ENCODE data around the gene LEMD2. TPM values are rescaled to one million over a fixed set of nuclear protein-coding genes. Genes with fewer than 3 reads are reported as not detected.

LEMD2 gene
- polyA plus RNA-seq, 1 of the 3 experiments (the other 2 are of a cell fraction), result 56.5 TPM

- no peaks in the 10 kb centered on the region for H3K9me3 ChIP-seq
- no peaks in the 10 kb centered on the region for H3K79me2 ChIP-seq (ENCODE audit: insufficient read depth)
- no peak overlapping the region for H3K4me2 ChIP-seq
- no peak overlapping the region for H2AFZ ChIP-seq (ENCODE audit: low read depth)
- 0 out of 2 replicates have a peak, but pooled peaks cover 2% of the 10 kb centered on the region for H4K20me1 ChIP-seq (ENCODE audit: insufficient read depth)
- H3F3A ChIP-seq (replicated peaks; ENCODE audit: insufficient read depth), result no peaks in the 10 kb centered on the region
- CTCF ChIA-PET, result interaction anchor here (1.3 to 3.0 kb wide), 4 partner anchors 13 to 232 kb away, joined by 3 to 8 read pairs (median 5); no protein-coding TSS in a partner anchor
- peak; percentile 87 for DNase-seq
- H3K9ac ChIP-seq, result no peak overlapping the region
- TF ChIP-seq FOXJ3 (CRISPR knock-in tag; IDR thresholded peaks at IDR 0.05), result no peak
- no peak for TF ChIP-seq FOSL2 (IDR thresholded peaks at IDR 0.05; ENCODE audit: borderline replicate concordance, low read depth)
- TF ChIP-seq USF1 (IDR thresholded peaks at IDR 0.05; ENCODE audit: borderline replicate concordance, low read depth), result no peak
- no peak for TF ChIP-seq FOXM1 (IDR thresholded peaks at IDR 0.05; ENCODE audit: low read depth)
- peak; percentile 83 for TF ChIP-seq GABPA (IDR thresholded peaks at IDR 0.05; ENCODE audit: low read depth)
- TF ChIP-seq RAD21 (IDR thresholded peaks at IDR 0.05; ENCODE audit: low read length), result no peak
- peak; percentile 73 for TF ChIP-seq CHD2 (IDR thresholded peaks at IDR 0.05; ENCODE audit: low read length, partially characterized antibody)
- no peak for TF ChIP-seq EZH2phosphoT487 (IDR thresholded peaks at IDR 0.05; ENCODE audit: borderline replicate concordance, low read depth)
- TF ChIP-seq MXI1 (IDR thresholded peaks at IDR 0.05; ENCODE audit: low read depth, low read length), result no peak
- no peak for TF ChIP-seq RCOR1 (IDR thresholded peaks at IDR 0.05; ENCODE audit: low read length)
- no peak for TF ChIP-seq NFIC (IDR thresholded peaks at IDR 0.05; ENCODE audit: borderline replicate concordance)
- no peak for TF ChIP-seq JUND (IDR thresholded peaks at IDR 0.05)
- no peak for TF ChIP-seq USF2 (IDR thresholded peaks at IDR 0.05; ENCODE audit: borderline replicate concordance, low read depth, low read length)
- H3K27me3 ChIP-seq (ENCODE audit: insufficient read depth), result peaks cover 6% of the 10 kb centered on the region; the same call in 1 of the 2 replicates
- 0% methylated on average over 1 of the region's 1 CpG for whole genome bisulfite sequencing (ENCODE audit: low lambda C conversion rate)
- H3K36me3 ChIP-seq (replicated peaks in 1 of 2; ENCODE audit: control insufficient read depth in 1 of 2, insufficient read depth in 2 of 2, low read length in 1 of 2), result no peaks in the 10 kb centered on the region
- no peak overlapping the region for H3K4me3 ChIP-seq (ENCODE audit: low read depth in 2 of 2, low read length in 1 of 2)
- H3K9me2 ChIP-seq, result no peaks in the 10 kb centered on the region
- H3K27ac ChIP-seq (ENCODE audit: low read depth in 2 of 2, low read length in 1 of 2), result no peak overlapping the region
- POLR2A ChIA-PET, result no interaction called here
- peaks cover 0 to 14% of the 10 kb centered on the region in 2 experiments; a peak in 1 of 4 replicates for H3K4me1 ChIP-seq (ENCODE audit: control insufficient read depth in 1 of 2, insufficient read depth in 2 of 2, low read depth in 1 of 2, low read length in 1 of 2)
Observed at GRCh38 chr6:33815854-33816253, 26.9 kb upstream of the LEMD2 start.

GRCh38 chr6:33813990-33814985 lies 25.4 kb upstream of the LEMD2 start:
- no peak for DNase-seq
- H3K27me3 ChIP-seq (ENCODE audit: insufficient read depth), result peaks cover 12% of the 10 kb centered on the region; the same call in 1 of the 2 replicates
- no peak overlapping the region for H3K4me2 ChIP-seq
- no peaks in the 10 kb centered on the region for H3F3A ChIP-seq (replicated peaks; ENCODE audit: insufficient read depth)
- WGBS (ENCODE audit: low lambda C conversion rate), result 48% methylated on average over 13 of the region's 19 CpGs
- H3K9ac ChIP-seq, result no peak overlapping the region
- H3K4me3 ChIP-seq (ENCODE audit: low read depth in 2 of 2, low read length in 1 of 2), result no peak overlapping the region
- H4K20me1 ChIP-seq (ENCODE audit: insufficient read depth), result 0 out of 2 replicates have a peak, but pooled peaks cover 2% of the 10 kb centered on the region
- H3K27ac ChIP-seq (ENCODE audit: low read depth in 2 of 2, low read length in 1 of 2), result no peak overlapping the region
- no peak overlapping the region for H2AFZ ChIP-seq (ENCODE audit: low read depth)
- H3K36me3 ChIP-seq (replicated peaks in 1 of 2; ENCODE audit: control insufficient read depth in 1 of 2, insufficient read depth in 2 of 2, low read length in 1 of 2), result no peaks in the 10 kb centered on the region
- no peaks in the 10 kb centered on the region for H3K9me2 ChIP-seq
- no peaks in the 10 kb centered on the region for H3K9me3 ChIP-seq
- ChIA-PET CTCF (interaction anchor here (0.6 kb wide), 1 partner anchor 271 kb away, joined by 3 read pairs; no protein-coding TSS in a partner anchor), POLR2A (no interaction called here)
- peaks cover 0 to 14% of the 10 kb centered on the region in 2 experiments; a peak in 2 of 4 replicates for H3K4me1 ChIP-seq (ENCODE audit: control insufficient read depth in 1 of 2, insufficient read depth in 2 of 2, low read depth in 1 of 2, low read length in 1 of 2)
- no peaks in the 10 kb centered on the region for H3K79me2 ChIP-seq (ENCODE audit: insufficient read depth)
- TF ChIP-seq SIN3A (IDR thresholded peaks at IDR 0.05; ENCODE audit: borderline replicate concordance, low read depth, low read length), result no peak
- TF ChIP-seq ZBTB33 (IDR thresholded peaks at IDR 0.05; ENCODE audit: borderline replicate concordance, low read depth), result no peak
- no peak for TF ChIP-seq USF1 (IDR thresholded peaks at IDR 0.05; ENCODE audit: borderline replicate concordance, low read depth)
- no peak for TF ChIP-seq REST (IDR thresholded peaks at IDR 0.05; ENCODE audit: low read depth, low read length)
- no peak for TF ChIP-seq MXI1 (IDR thresholded peaks at IDR 0.05; ENCODE audit: low read depth, low read length)
- no peak for TF ChIP-seq CHD2 (IDR thresholded peaks at IDR 0.05; ENCODE audit: low read length, partially characterized antibody)
